GM21367 (cell line): Measurements from ENCODE around the gene SEMA5A.

Experiments
- ATAC-seq: cut with Tn5 transposase; IDR thresholded peaks from one replicate; pipeline ENCODE4 v1.9.1; 2021; ENCODE audit not compliant: unreplicated experiment

Gene SEMA5A

GRCh38 chr5:9479361-9479760 lies 66.5 kb downstream of the SEMA5A start:
- no peak for ATAC-seq

GRCh38 chr5:9477537-9477936 lies 68.3 kb downstream of the SEMA5A start:
- no peak for ATAC-seq

GRCh38 chr5:9474219-9475002 lies 71.5 kb downstream of the SEMA5A start:
- no peak for ATAC-seq

GRCh38 chr5:9473624-9474023 lies 72.3 kb downstream of the SEMA5A start:
- no peak for ATAC-seq

GRCh38 chr5:9470410-9470809 lies 75.5 kb downstream of the SEMA5A start:
- ATAC-seq = no peak

GRCh38 chr5:9468060-9468388 lies 77.9 kb downstream of the SEMA5A start:
- no peak for ATAC-seq

GRCh38 chr5:9467199-9468059 lies 78.4 kb downstream of the SEMA5A start:
- no peak for ATAC-seq

GRCh38 chr5:9466697-9467096 lies 79.2 kb downstream of the SEMA5A start:
- no peak for ATAC-seq

- no peak for ATAC-seq
Observed at GRCh38 chr5:9464478-9464877, 81.4 kb downstream of the SEMA5A start.

- no peak for ATAC-seq
Observed at GRCh38 chr5:9462109-9462508, 83.8 kb downstream of the SEMA5A start.

- no peak for ATAC-seq
Observed at GRCh38 chr5:9460885-9461645, 84.8 kb downstream of the SEMA5A start.

GRCh38 chr5:9456435-9457042 lies 89.3 kb downstream of the SEMA5A start:
- ATAC-seq = no peak

GRCh38 chr5:9455826-9456434 lies 89.9 kb downstream of the SEMA5A start:
- no peak for ATAC-seq

- ATAC-seq = no peak
Observed at GRCh38 chr5:9454491-9454890, 91.4 kb downstream of the SEMA5A start.

GRCh38 chr5:9454012-9454481 lies 91.8 kb downstream of the SEMA5A start:
- no peak for ATAC-seq

GRCh38 chr5:9453480-9454011 lies 92.3 kb downstream of the SEMA5A start:
- no peak for ATAC-seq

GRCh38 chr5:9452181-9452580 lies 93.7 kb downstream of the SEMA5A start:
- ATAC-seq = no peak

GRCh38 chr5:9451037-9451436 lies 94.8 kb downstream of the SEMA5A start:
- no peak for ATAC-seq

GRCh38 chr5:9447691-9448090 lies 98.2 kb downstream of the SEMA5A start:
- ATAC-seq = no peak

- ATAC-seq = no peak
Observed at GRCh38 chr5:9445826-9446388, 100.0 kb downstream of the SEMA5A start.
